Measurements from ENCODE around the gene HOPX.

GRCh38 chr4:56690393-56690792 is 9.3 kb upstream of the HOPX start:
- no peak for TF ChIP-seq POLR2AphosphoS5 (IDR thresholded peaks at IDR 0.05; ENCODE audit: low read depth, low read length)
- TF ChIP-seq POLR2A (IDR thresholded peaks at IDR 0.05; ENCODE audit: low read depth, low read length) = no peak
- no peak for TF ChIP-seq TAF1 (IDR thresholded peaks at IDR 0.05; ENCODE audit: borderline replicate concordance, low read depth, low read length)

All from GM12892 (cell line).